HG02759 (cell line): Measurements from ENCODE around the gene SLC4A8.

Experiments used
- ATAC-seq: cut with Tn5 transposase; IDR thresholded peaks from one replicate; pipeline ENCODE4 v1.9.1; 2021; ENCODE audit warnings: mild to moderate bottlenecking, moderate library complexity; ENCODE audit not compliant: unreplicated experiment

SLC4A8 gene

GRCh38 chr12:51549637-51550036 lies 125.0 kb downstream of the SLC4A8 start:
- no peak for ATAC-seq
